MM.1S (cell line): ENCODE data around the gene WAC.

ENCODE experiments used
- EZH2phosphoT487 ChIP-seq: fragments of 300-600 bp; sonication (generic); IDR thresholded peaks from 2 replicates; pipeline ENCODE4 v1.6.1; 2018; ENCODE audit warnings: antibody characterized with exemption, low read length
- TF ChIP-seq, protein P1 (sequence below): fragments of 300-600 bp; sonication (generic); IDR thresholded peaks from 2 replicates; pipeline ENCODE4 v1.5.1; 2016; ENCODE audit warnings: antibody characterized with exemption, low read length, mixed read lengths

DNA sequence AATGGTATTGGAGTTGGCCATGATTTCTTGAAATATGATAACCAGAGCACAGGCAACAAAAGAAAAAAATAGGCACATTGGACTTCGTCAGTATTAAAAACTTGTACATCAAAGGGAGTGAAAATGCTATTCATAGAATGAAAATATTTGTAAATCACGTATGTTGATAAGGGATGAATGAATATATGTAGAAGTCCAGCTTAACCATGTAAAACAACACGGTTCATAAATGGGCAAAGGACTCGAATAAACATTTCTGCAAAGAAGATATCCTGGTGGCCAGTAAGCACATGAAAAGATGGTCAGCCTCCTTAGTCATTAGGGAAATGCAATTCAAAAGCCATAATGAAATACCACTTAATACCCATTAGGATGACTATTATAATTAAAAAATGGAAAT lies 68.1 kb downstream of the WAC start:
- TF ChIP-seq, protein P1, sequence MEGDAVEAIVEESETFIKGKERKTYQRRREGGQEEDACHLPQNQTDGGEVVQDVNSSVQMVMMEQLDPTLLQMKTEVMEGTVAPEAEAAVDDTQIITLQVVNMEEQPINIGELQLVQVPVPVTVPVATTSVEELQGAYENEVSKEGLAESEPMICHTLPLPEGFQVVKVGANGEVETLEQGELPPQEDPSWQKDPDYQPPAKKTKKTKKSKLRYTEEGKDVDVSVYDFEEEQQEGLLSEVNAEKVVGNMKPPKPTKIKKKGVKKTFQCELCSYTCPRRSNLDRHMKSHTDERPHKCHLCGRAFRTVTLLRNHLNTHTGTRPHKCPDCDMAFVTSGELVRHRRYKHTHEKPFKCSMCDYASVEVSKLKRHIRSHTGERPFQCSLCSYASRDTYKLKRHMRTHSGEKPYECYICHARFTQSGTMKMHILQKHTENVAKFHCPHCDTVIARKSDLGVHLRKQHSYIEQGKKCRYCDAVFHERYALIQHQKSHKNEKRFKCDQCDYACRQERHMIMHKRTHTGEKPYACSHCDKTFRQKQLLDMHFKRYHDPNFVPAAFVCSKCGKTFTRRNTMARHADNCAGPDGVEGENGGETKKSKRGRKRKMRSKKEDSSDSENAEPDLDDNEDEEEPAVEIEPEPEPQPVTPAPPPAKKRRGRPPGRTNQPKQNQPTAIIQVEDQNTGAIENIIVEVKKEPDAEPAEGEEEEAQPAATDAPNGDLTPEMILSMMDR, result no peak
- no peak for TF ChIP-seq EZH2phosphoT487
